OCI-LY1 (cell line): Measurements from ENCODE around the gene ADGRG4.

Experiments
- EZH2 ChIP-seq: fragments of 200-600 bp; sonication (generic), shearing (Covaris generic); IDR thresholded peaks from 2 replicates; pipeline ENCODE4 v1.8.0; 2017; ENCODE audit warnings: borderline replicate concordance, mixed run types, mild to moderate bottlenecking, antibody characterized with exemption, low read length, moderate library complexity, mixed read lengths
- TF ChIP-seq, protein P1 (sequence below): fragments of 200-600 bp; sonication (generic), shearing (Covaris generic); IDR thresholded peaks from 2 replicates; pipeline ENCODE4 v1.5.1; 2017; ENCODE audit warnings: mild to moderate bottlenecking, antibody characterized with exemption, low read length, moderate library complexity, mixed read lengths

DNA sequence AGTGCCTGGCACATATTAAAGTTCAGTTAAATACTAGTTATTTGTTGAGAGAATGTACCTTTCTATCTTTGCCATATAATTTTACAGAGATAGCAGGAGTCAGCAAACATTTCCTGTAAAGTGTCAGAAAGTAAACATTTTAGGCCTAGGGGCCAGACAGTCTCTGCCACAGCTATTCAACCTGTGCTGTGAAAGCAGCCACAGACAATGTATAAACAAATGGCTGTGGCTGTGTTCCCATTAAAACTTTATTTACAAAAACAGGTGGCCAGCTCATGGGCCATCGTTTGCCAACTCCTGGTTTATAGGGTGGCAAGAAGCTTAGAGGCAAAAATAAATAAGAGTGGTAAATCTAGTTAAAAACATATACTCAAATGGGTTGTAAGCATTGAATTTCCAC is 153.0 kb downstream of the ADGRG4 start:
- TF ChIP-seq, protein P1, sequence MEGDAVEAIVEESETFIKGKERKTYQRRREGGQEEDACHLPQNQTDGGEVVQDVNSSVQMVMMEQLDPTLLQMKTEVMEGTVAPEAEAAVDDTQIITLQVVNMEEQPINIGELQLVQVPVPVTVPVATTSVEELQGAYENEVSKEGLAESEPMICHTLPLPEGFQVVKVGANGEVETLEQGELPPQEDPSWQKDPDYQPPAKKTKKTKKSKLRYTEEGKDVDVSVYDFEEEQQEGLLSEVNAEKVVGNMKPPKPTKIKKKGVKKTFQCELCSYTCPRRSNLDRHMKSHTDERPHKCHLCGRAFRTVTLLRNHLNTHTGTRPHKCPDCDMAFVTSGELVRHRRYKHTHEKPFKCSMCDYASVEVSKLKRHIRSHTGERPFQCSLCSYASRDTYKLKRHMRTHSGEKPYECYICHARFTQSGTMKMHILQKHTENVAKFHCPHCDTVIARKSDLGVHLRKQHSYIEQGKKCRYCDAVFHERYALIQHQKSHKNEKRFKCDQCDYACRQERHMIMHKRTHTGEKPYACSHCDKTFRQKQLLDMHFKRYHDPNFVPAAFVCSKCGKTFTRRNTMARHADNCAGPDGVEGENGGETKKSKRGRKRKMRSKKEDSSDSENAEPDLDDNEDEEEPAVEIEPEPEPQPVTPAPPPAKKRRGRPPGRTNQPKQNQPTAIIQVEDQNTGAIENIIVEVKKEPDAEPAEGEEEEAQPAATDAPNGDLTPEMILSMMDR = no peak
- TF ChIP-seq EZH2 = no peak
